Tibial nerve (tissue), 4 donors: Measurements from ENCODE around the gene ERC2. TPM values are rescaled to one million over a fixed set of nuclear protein-coding genes. Genes with fewer than 3 reads are reported as not detected.

Experiments used
- DNase-seq, 2 donors: peaks; one replicate each; pipeline ENCODE4 v3.0.0-alpha.2; 2019; ENCODE audit warnings: low spot score in 2 of 2
- H3K27ac ChIP-seq, 4 donors: fragments of 200-600 bp; sonication (generic) in 3 of 4; one replicate each; pipeline ENCODE4 v1.5.1; 2017 to 2019; ENCODE audit warnings: mild to moderate bottlenecking in 1 of 4
- H3K27me3 ChIP-seq, 2 donors: fragments of 200-600 bp; sonication (generic) in 1 of 2; one replicate each; pipeline versions ENCODE4 v1.5.1 to v1.6.0; 2017 to 2019
- H3K36me3 ChIP-seq, 3 donors: fragments of 200-600 bp; sonication (generic); one replicate each; pipeline ENCODE4 v1.5.1; 2018 to 2019
- H3K4me1 ChIP-seq, 4 donors: fragments of 200-600 bp; sonication (generic) in 3 of 4; one replicate each; pipeline ENCODE4 v1.5.1; 2017 to 2019
- H3K4me3 ChIP-seq, 4 donors: fragments of 200-600 bp; sonication (generic) in 3 of 4; one replicate each; pipeline ENCODE4 v1.5.1; 2017 to 2019; ENCODE audit warnings: mild to moderate bottlenecking in 1 of 4, moderate library complexity in 1 of 4
- H3K9me3 ChIP-seq, 4 donors: fragments of 200-600 bp; sonication (generic) in 3 of 4; one replicate each; pipeline ENCODE4 v1.5.1; 2017 to 2019
- EP300 ChIP-seq, 2 donors: sonication (generic); formaldehyde crosslinking; IDR thresholded peaks; one replicate each; pipeline ENCODE4 v1.6.1; 2017; ENCODE audit warnings: antibody characterized with exemption in 2 of 2, mild to moderate bottlenecking in 1 of 2
- POLR2A ChIP-seq, 2 donors: fragments of 450-650 bp; IDR thresholded peaks; one replicate each; pipeline ENCODE4 v1.6.1; 2017; ENCODE audit warnings: antibody characterized with exemption in 2 of 2, mild to moderate bottlenecking in 2 of 2, moderate library complexity in 2 of 2
- WGBS, 2 donors: methylation state at CpG; one replicate each; pipeline ENCODE4 v1.1.5; 2018; 5-methylcytosine and 5-hydroxymethylcytosine counted together
- total RNA-seq, 4 donors: library from RNA; depleted of rRNA; stranded (reverse); fragments of >200 nt; gene quantifications; one replicate each; pipeline ENCODE4 v1.1.0, GENCODE V29; 2016
- TF ChIP-seq, protein P1 (sequence below), 5 experiments: fragments of 200-600 bp in 3 of 5; fragments of 450-650 bp in 2 of 5; sonication (generic) in 3 of 5; IDR thresholded peaks; one replicate each; pipeline ENCODE4 v1.5.1; 2016 to 2019; ENCODE audit warnings: antibody characterized with exemption in 5 of 5, mild to moderate bottlenecking in 3 of 5, moderate library complexity in 2 of 5

The ERC2 gene
- total RNA-seq, 4 donors from 2014 or later, result 0.84 to 0.98 (median 0.90) TPM; not detected in 1

DNA sequence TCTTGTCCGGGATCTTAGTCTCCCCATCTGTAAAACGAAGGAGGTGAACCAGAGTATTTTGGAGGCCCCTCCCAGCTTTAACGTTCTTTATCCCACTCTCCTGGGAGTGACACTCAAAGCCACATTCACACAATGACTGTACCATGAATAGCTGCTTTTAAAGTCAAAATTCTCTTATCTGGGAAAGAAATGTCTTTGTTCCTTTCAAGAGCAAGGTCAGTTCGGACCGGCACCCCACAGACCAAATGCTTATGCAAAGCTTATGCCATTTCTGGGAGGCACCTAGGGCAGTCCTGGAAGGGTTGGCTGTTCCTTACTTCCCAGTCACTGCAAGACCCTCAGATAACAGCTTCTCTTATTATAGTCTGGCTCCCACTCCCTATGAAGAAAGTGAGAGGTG is 927.7 kb downstream of the ERC2 start:
- H3K4me1 ChIP-seq, result no peaks in the 10 kb centered on the region
- H3K27ac ChIP-seq, result no peak overlapping the region
- H3K4me3 ChIP-seq, result no peak overlapping the region
- H3K9me3 ChIP-seq, result no peaks in the 10 kb centered on the region
- no peak for DNase-seq
- H3K36me3 ChIP-seq, result no peaks in the 10 kb centered on the region
- H3K27me3 ChIP-seq, result no peaks in the 10 kb centered on the region
- WGBS, 2 donors, result 43 to 54% methylated on average over 5 of the region's 5 CpGs
- no peak for TF ChIP-seq EP300 (IDR thresholded peaks at IDR 0.05)
- no peak for TF ChIP-seq POLR2A (IDR thresholded peaks at IDR 0.05)
- TF ChIP-seq, protein P1, sequence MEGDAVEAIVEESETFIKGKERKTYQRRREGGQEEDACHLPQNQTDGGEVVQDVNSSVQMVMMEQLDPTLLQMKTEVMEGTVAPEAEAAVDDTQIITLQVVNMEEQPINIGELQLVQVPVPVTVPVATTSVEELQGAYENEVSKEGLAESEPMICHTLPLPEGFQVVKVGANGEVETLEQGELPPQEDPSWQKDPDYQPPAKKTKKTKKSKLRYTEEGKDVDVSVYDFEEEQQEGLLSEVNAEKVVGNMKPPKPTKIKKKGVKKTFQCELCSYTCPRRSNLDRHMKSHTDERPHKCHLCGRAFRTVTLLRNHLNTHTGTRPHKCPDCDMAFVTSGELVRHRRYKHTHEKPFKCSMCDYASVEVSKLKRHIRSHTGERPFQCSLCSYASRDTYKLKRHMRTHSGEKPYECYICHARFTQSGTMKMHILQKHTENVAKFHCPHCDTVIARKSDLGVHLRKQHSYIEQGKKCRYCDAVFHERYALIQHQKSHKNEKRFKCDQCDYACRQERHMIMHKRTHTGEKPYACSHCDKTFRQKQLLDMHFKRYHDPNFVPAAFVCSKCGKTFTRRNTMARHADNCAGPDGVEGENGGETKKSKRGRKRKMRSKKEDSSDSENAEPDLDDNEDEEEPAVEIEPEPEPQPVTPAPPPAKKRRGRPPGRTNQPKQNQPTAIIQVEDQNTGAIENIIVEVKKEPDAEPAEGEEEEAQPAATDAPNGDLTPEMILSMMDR (IDR thresholded peaks at IDR 0.05), result no peak

DNA sequence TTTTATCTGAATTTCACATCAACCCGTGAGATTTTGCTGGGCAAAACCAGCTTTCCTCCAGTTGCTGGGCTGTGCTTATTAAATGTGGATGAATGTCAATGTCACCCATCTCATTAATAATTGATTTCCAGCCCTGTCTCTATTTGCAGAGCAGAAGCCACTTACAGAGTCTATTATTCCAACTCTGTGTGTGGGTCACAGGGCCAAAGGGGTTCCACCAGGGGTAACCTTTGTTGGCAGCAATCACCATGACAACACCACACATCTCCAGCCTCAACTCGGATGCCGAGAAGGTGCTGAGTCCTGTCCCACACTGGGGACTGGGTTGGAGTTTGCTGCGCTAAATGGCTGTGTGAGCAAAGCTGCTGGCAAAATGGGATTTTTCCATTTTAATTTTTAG is 930.1 kb downstream of the ERC2 start:
- no peaks in the 10 kb centered on the region for H3K27me3 ChIP-seq
- 70 to 79% methylated on average over 4 of the region's 4 CpGs for WGBS, 2 donors
- H3K9me3 ChIP-seq, result no peaks in the 10 kb centered on the region
- no peak for DNase-seq
- no peak overlapping the region for H3K4me3 ChIP-seq
- TF ChIP-seq POLR2A (IDR thresholded peaks at IDR 0.05) (no peak), EP300 (IDR thresholded peaks at IDR 0.05) (no peak)
- TF ChIP-seq, protein P1 (IDR thresholded peaks at IDR 0.05), result no peak
- H3K27ac ChIP-seq, result no peak overlapping the region
- no peaks in the 10 kb centered on the region for H3K4me1 ChIP-seq
- H3K36me3 ChIP-seq, result no peaks in the 10 kb centered on the region

GRCh38 chr3:55537563-55537962 is 930.7 kb downstream of the ERC2 start:
- Histone ChIP-seq H3K27me3 (no peaks in the 10 kb centered on the region), H3K4me3 (no peak overlapping the region), H3K4me1 (no peaks in the 10 kb centered on the region), H3K27ac (no peak overlapping the region), H3K36me3 (no peaks in the 10 kb centered on the region), H3K9me3 (no peaks in the 10 kb centered on the region)
- WGBS, 2 donors, result 90 to 93% methylated on average over 3 of the region's 3 CpGs
- TF ChIP-seq POLR2A (IDR thresholded peaks at IDR 0.05) (no peak), EP300 (IDR thresholded peaks at IDR 0.05) (no peak)
- TF ChIP-seq, protein P1 (IDR thresholded peaks at IDR 0.05), result no peak
- DNase-seq, result no peak

DNA sequence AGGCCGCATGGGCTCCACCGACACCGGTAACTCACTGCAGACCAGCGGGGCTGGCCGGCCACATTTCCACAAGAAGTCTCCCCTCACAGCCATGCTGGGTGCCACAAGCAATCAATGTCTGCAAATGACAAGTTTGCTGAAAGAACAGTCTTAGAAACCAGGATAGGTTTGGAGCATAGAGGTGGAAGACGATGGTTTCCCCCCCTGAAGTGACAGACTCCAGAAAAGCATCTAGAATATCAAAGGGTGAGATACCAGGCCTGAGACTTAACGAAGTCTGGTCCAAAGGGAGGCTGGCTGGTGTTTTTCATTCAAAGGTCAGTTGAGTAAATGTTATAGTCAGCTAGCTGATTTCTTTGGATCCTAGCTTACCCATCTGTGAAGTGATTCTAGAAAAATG is 931.1 kb downstream of the ERC2 start:
- Histone ChIP-seq H3K27ac (no peak overlapping the region), H3K4me1 (no peaks in the 10 kb centered on the region), H3K27me3 (no peaks in the 10 kb centered on the region), H3K4me3 (no peak overlapping the region), H3K9me3 (no peaks in the 10 kb centered on the region), H3K36me3 (no peaks in the 10 kb centered on the region)
- 90 to 94% methylated on average over 7 of the region's 7 CpGs for WGBS, 2 donors
- TF ChIP-seq POLR2A (IDR thresholded peaks at IDR 0.05), result no peak
- TF ChIP-seq, protein P1 (IDR thresholded peaks at IDR 0.05), result no peak
- DNase-seq, result no peak

GRCh38 chr3:55534876-55535275 is 933.4 kb downstream of the ERC2 start:
- no peaks in the 10 kb centered on the region for H3K36me3 ChIP-seq
- no peak overlapping the region for H3K27ac ChIP-seq
- H3K27me3 ChIP-seq, result no peaks in the 10 kb centered on the region
- H3K4me3 ChIP-seq, result no peak overlapping the region
- no peaks in the 10 kb centered on the region for H3K4me1 ChIP-seq
- WGBS, 2 donors, result 86 to 89% methylated on average over 2 of the region's 2 CpGs
- H3K9me3 ChIP-seq, result no peaks in the 10 kb centered on the region
- no peak for DNase-seq
- TF ChIP-seq POLR2A (IDR thresholded peaks at IDR 0.05), result no peak
- TF ChIP-seq, protein P1 (IDR thresholded peaks at IDR 0.05), result no peak
- no peak for TF ChIP-seq EP300 (IDR thresholded peaks at IDR 0.05)
